Measurements from ENCODE around the gene EPG5. TPM values are rescaled to one million over a fixed set of nuclear protein-coding genes. Genes with fewer than 3 reads are reported as not detected.
A peak's percentile ranks its signal among the peaks of the same experiment; 100 is the strongest.

EPG5 gene
- total RNA-seq, 4 donors from 2014 or later, result 20.4 to 34.3 (median 28.2) TPM

DNA sequence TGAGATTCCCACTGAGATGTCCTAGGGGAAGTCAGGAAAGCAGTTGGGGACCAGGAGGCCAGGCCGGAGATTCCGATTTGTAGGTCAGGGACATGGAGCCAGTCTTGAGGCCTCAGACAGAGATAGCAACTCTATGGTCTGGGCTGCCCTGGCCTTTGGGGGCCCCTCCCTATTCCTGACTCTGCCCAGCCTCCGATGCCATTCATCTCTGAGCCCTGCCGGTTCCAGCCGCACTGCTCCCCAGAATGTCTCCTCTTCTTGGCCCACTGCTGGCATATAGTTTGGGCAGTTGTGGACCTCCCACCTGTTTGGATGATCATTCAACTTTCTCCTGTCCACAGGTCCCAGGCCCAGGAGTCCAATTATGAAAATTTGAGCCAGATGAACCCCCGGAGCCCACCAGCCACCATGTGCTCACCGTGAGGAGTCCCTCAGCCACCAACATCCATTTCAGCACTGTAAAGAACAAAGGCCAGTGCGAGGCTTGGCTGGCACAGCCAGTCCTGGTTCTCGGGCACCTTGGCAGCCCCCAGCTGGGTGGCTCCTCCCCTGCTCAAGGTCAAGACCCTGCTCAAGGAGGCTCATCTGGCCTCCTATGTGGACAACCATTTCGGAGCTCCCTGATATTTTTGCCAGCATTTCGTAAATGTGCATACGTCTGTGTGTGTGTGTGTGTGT lies 125.2 kb downstream of the EPG5 start:
- intact Hi-C loops (cut with DNase I), result no loop called here
- H3K9me3 ChIP-seq, result no peaks in the 10 kb centered on the region
- H3K27ac ChIP-seq (replicated peaks in 1 of 4), result no peak overlapping the region
- peaks cover 18 to 26% (median 22%) of the 10 kb centered on the region in 4 donors for H3K4me1 ChIP-seq
- no peaks in the 10 kb centered on the region for H3K36me3 ChIP-seq
- no peak overlapping the region for H3K4me3 ChIP-seq
- TF ChIP-seq, protein P1, sequence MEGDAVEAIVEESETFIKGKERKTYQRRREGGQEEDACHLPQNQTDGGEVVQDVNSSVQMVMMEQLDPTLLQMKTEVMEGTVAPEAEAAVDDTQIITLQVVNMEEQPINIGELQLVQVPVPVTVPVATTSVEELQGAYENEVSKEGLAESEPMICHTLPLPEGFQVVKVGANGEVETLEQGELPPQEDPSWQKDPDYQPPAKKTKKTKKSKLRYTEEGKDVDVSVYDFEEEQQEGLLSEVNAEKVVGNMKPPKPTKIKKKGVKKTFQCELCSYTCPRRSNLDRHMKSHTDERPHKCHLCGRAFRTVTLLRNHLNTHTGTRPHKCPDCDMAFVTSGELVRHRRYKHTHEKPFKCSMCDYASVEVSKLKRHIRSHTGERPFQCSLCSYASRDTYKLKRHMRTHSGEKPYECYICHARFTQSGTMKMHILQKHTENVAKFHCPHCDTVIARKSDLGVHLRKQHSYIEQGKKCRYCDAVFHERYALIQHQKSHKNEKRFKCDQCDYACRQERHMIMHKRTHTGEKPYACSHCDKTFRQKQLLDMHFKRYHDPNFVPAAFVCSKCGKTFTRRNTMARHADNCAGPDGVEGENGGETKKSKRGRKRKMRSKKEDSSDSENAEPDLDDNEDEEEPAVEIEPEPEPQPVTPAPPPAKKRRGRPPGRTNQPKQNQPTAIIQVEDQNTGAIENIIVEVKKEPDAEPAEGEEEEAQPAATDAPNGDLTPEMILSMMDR (IDR thresholded peaks at IDR 0.05), result no peak
- TF ChIP-seq POLR2AphosphoS5 (IDR thresholded peaks at IDR 0.05) (no peak), POLR2A (IDR thresholded peaks at IDR 0.05; ENCODE audit: low read depth) (no peak), EP300 (IDR thresholded peaks at IDR 0.05) (no peak)
- peaks cover 0 to 47% (median 22%) of the 10 kb centered on the region in 4 donors for H3K27me3 ChIP-seq
- DNase-seq (ENCODE audit: extremely low spot score), result no peak
- 93% methylated on average over 12 of the region's 12 CpGs for WGBS

GRCh38 chr18:45841060-45841764 lies 125.9 kb downstream of the EPG5 start:
- intact Hi-C loops (cut with DNase I), result no loop called here
- Histone ChIP-seq H3K36me3 (no peaks in the 10 kb centered on the region), H3K27me3 (peaks cover 0 to 53% (median 23%) of the 10 kb centered on the region in 4 donors), H3K4me1 (peaks cover 18 to 26% (median 23%) of the 10 kb centered on the region in 4 donors), H3K27ac (replicated peaks in 1 of 4) (no peak overlapping the region), H3K4me3 (no peak overlapping the region), H3K9me3 (no peaks in the 10 kb centered on the region)
- TF ChIP-seq POLR2AphosphoS5 (IDR thresholded peaks at IDR 0.05) (no peak), EP300 (IDR thresholded peaks at IDR 0.05) (no peak), POLR2A (IDR thresholded peaks at IDR 0.05; ENCODE audit: low read depth) (no peak)
- TF ChIP-seq, protein P1 (IDR thresholded peaks at IDR 0.05), result no peak
- WGBS, result 76% methylated on average over 17 of the region's 17 CpGs
- DNase-seq (ENCODE audit: extremely low spot score), result no peak

- H3K9me3 ChIP-seq, result no peaks in the 10 kb centered on the region
- no peak overlapping the region for H3K27ac ChIP-seq (replicated peaks in 1 of 4)
- intact Hi-C loops (cut with DNase I), result no loop called here
- 63% methylated on average over 9 of the region's 13 CpGs for WGBS
- H3K4me3 ChIP-seq, result no peak overlapping the region
- no peak for DNase-seq (ENCODE audit: extremely low spot score)
- TF ChIP-seq POLR2AphosphoS5 (IDR thresholded peaks at IDR 0.05) (no peak), POLR2A (IDR thresholded peaks at IDR 0.05; ENCODE audit: low read depth) (no peak), EP300 (IDR thresholded peaks at IDR 0.05) (no peak)
- TF ChIP-seq, protein P1 (IDR thresholded peaks at IDR 0.05), result peak; percentile 14 to 42 (median 24)
- H3K4me1 ChIP-seq, result peaks cover 18 to 26% (median 23%) of the 10 kb centered on the region in 4 donors
- H3K36me3 ChIP-seq, result no peaks in the 10 kb centered on the region
- H3K27me3 ChIP-seq, result peaks cover 0 to 69% (median 23%) of the 10 kb centered on the region in 4 donors
These were observed 127.4 kb downstream of the EPG5 start for GRCh38 chr18:45839414-45840395.

- Histone ChIP-seq H3K9me3 (no peaks in the 10 kb centered on the region), H3K4me1 (peaks cover 18 to 26% (median 23%) of the 10 kb centered on the region in 4 donors), H3K4me3 (peak overlapping the region; percentile 26 to 52 (median 43)), H3K27me3 (peaks cover 0 to 81% (median 23%) of the 10 kb centered on the region in 4 donors), H3K27ac (replicated peaks in 1 of 4) (no peak overlapping the region), H3K36me3 (no peaks in the 10 kb centered on the region)
- intact Hi-C loops (cut with DNase I), result no loop called here
- no peak for DNase-seq (ENCODE audit: extremely low spot score)
- TF ChIP-seq, protein P1 (IDR thresholded peaks at IDR 0.05), result no peak
- TF ChIP-seq POLR2AphosphoS5 (IDR thresholded peaks at IDR 0.05) (no peak), POLR2A (IDR thresholded peaks at IDR 0.05; ENCODE audit: low read depth) (no peak), EP300 (IDR thresholded peaks at IDR 0.05) (no peak)
- 23% methylated on average over 29 of the region's 53 CpGs for WGBS
These were observed 128.6 kb downstream of the EPG5 start for GRCh38 chr18:45838302-45839070.

All from esophagus muscularis mucosa (tissue), 4 donors.